ENCODE results near the gene PNMA8B. TPM values are rescaled to one million over a fixed set of nuclear protein-coding genes. Genes with fewer than 3 reads are reported as not detected.
"Not testable (repeated sequence)": the region's sequence is repeated elsewhere in the genome, so short reads cannot be mapped to it uniquely, and the experiment has no call there.

Gene PNMA8B
- total and polyA plus RNA-seq, 12 donors: 7.6 to 63.4 (median 29.3) TPM

GRCh38 chr19:46524308-46524707 is 28.6 kb upstream of the PNMA8B start:
- WGBS, 4 donors: 90 to 100% (median 94%) methylated on average over 2 of the region's 2 CpGs
- Histone ChIP-seq H3K4me3 (no peak overlapping the region), H3K27ac (no peak overlapping the region), H3K36me3 (replicated peaks in 1 of 2) (no peaks in the 10 kb centered on the region), H3K4me1 (replicated peaks in 1 of 2) (no peaks in the 10 kb centered on the region), H3K27me3 (no peaks in the 10 kb centered on the region), H3K9me3 (replicated peaks in 1 of 3) (no peaks in the 10 kb centered on the region)
- intact Hi-C loops (cut with DNase I): no loop called here
- no peak for DNase-seq
- TF ChIP-seq POLR2A (IDR thresholded peaks at IDR 0.05) (no peak), CTCF (IDR thresholded peaks at IDR 0.05) (no peak)

GRCh38 chr19:46522988-46523387 is 27.3 kb upstream of the PNMA8B start:
- DNase-seq; H3K27me3 ChIP-seq; H3K9me3 ChIP-seq (replicated peaks in 1 of 3); H3K36me3 ChIP-seq (replicated peaks in 1 of 2); intact Hi-C loops (cut with DNase I); H3K27ac ChIP-seq; H3K4me1 ChIP-seq (replicated peaks in 1 of 2); H3K4me3 ChIP-seq: not testable (repeated sequence)
- 72 to 80% (median 75%) methylated on average over 4 of the region's 4 CpGs for WGBS, 4 donors

- Histone ChIP-seq H3K36me3 (replicated peaks in 1 of 2) (no peaks in the 10 kb centered on the region), H3K9me3 (replicated peaks in 1 of 3) (no peaks in the 10 kb centered on the region), H3K4me3 (no peak overlapping the region), H3K4me1 (replicated peaks in 1 of 2) (no peaks in the 10 kb centered on the region), H3K27me3 (no peaks in the 10 kb centered on the region), H3K27ac (no peak overlapping the region)
- intact Hi-C loops (cut with DNase I): no loop called here
- no peak for DNase-seq
- TF ChIP-seq POLR2A (IDR thresholded peaks at IDR 0.05) (no peak), CTCF (IDR thresholded peaks at IDR 0.05) (no peak)
- 93 to 96% (median 94%) methylated on average over 14 of the region's 14 CpGs for WGBS, 4 donors
Observed at GRCh38 chr19:46521241-46521868, 25.7 kb upstream of the PNMA8B start.

GRCh38 chr19:46520616-46521015 is 24.9 kb upstream of the PNMA8B start:
- TF ChIP-seq POLR2A (IDR thresholded peaks at IDR 0.05) (no peak), CTCF (IDR thresholded peaks at IDR 0.05) (no peak)
- Histone ChIP-seq H3K4me3 (no peak overlapping the region), H3K27ac (no peak overlapping the region), H3K4me1 (replicated peaks in 1 of 2) (no peaks in the 10 kb centered on the region), H3K36me3 (replicated peaks in 1 of 2) (no peaks in the 10 kb centered on the region), H3K9me3 (replicated peaks in 1 of 3) (no peaks in the 10 kb centered on the region), H3K27me3 (no peaks in the 10 kb centered on the region)
- DNase-seq: no peak
- 86 to 93% (median 90%) methylated on average over 5 to 6 of the region's 6 CpGs for WGBS, 4 donors
- intact Hi-C loops (cut with DNase I): no loop called here

GRCh38 chr19:46517471-46517870 is 21.8 kb upstream of the PNMA8B start:
- Histone ChIP-seq H3K9me3 (replicated peaks in 1 of 3) (no peaks in the 10 kb centered on the region), H3K4me1 (replicated peaks in 1 of 2) (no peaks in the 10 kb centered on the region), H3K36me3 (replicated peaks in 1 of 2) (no peaks in the 10 kb centered on the region), H3K27me3 (no peaks in the 10 kb centered on the region), H3K4me3 (no peak overlapping the region), H3K27ac (no peak overlapping the region)
- TF ChIP-seq CTCF (IDR thresholded peaks at IDR 0.05) (no peak), POLR2A (IDR thresholded peaks at IDR 0.05) (no peak)
- WGBS, 4 donors: 85 to 90% (median 87%) methylated on average over 6 of the region's 6 CpGs
- DNase-seq: no peak
- intact Hi-C loops (cut with DNase I): loop anchor here (5.0 to 10.0 kb wide), 3 partner anchors 35 to 233 kb away; no protein-coding TSS in a partner anchor
